Right renal cortex interstitium (tissue), 3 donors: ENCODE measurements around the gene SIX2. TPM values are rescaled to one million over a fixed set of nuclear protein-coding genes. Genes with fewer than 3 reads are reported as not detected.
"Not testable (repeated sequence)": the region's sequence is repeated elsewhere in the genome, so short reads cannot be mapped to it uniquely, and the experiment has no call there.

ENCODE experiments used
- DNase-seq, 3 donors: peaks; one replicate each; pipeline ENCODE4 v3.0.0-alpha.2; 2013; ENCODE audit warnings: low read depth in 3 of 3, low spot score in 2 of 3
- polyA plus RNA-seq, 3 donors: library from polyadenylated mRNA; unstranded; fragments of 120-200 nt; gene quantifications; one replicate each; pipeline ENCODE4 v1.2.1, GENCODE V29; 2013; ENCODE audit not compliant: insufficient read length in 3 of 3

The SIX2 gene
- 10 to 100 TPM; 19.9 to 25.3 (median 21.6) TPM for polyA plus RNA-seq

- DNase-seq = peak; percentile 76 to 84 (median 82)
These were observed at the start of gene SIX2 for GRCh38 chr2:45009303-45009927. TSS of gene SIX2 (minus strand) at chr2:45009452. CDS start at chr2:45009110, 342 bp downstream.

DNA sequence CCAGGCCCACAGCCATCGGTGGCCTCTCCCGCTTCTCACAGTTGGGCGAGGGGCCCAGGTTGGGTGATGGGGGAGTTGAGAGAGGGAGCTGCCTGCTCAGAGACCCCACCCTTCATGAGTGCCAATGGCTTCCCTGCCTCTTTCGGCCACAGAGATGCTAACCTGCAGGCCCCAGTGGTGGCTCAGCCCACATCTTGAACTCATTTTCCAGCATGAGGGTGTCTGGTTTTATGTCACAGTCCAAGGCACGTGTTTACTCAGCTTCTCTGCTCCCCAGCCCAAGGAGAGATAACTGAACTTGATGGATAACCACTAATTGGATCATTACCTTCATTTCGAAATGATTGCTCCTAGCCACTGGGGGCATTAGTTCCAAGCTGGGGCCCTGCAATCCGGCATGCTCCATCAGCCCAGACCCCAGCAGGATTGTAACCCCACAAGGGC is 45.9 kb upstream of the SIX2 start:
- DNase-seq = no peak

- no peak for DNase-seq
These were observed 44.7 kb upstream of the SIX2 start for GRCh38 chr2:45053966-45054365.

GRCh38 chr2:45052388-45052928 is 43.2 kb upstream of the SIX2 start:
- no peak for DNase-seq

DNA sequence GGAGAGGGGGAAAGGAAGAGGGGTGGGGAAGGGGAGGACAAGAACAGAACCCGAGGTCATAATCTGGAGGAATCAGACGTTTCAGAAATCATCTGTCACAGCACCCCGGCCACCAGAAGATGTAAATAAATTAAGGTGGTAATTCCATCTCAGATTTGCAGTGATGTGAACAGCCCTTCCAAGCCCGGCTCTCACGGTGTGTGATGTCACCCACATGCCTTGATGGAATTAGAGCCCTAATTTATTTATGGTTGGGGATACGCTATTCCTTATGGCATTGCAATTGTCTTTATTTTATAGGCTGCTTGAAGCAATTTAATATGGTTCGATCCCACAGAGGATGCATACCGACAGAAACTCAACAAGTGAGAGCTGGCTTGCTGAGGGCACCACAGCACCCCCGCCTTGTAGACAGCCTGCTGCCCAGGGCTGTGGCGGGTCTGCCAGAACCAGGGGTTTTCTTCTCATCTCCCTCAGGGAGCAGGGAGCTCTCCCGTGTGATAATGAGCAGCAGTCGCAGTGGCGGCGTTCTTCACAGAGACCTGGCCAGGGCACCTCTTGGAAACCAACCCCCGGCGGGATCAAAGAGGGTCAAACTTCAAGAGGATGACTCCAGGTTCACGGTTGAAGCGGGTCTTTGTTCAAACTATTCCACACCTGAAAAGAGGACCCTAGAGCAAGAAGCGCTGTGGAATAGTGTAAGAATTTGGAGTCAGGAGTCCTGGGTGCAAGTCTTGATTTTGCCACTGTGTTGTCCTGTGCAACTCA is 40.5 kb upstream of the SIX2 start:
- no peak for DNase-seq

GRCh38 chr2:45047301-45047700 is 38.0 kb upstream of the SIX2 start:
- DNase-seq = no peak

- DNase-seq = no peak
These were observed 37.5 kb upstream of the SIX2 start for GRCh38 chr2:45046786-45047185.

DNA sequence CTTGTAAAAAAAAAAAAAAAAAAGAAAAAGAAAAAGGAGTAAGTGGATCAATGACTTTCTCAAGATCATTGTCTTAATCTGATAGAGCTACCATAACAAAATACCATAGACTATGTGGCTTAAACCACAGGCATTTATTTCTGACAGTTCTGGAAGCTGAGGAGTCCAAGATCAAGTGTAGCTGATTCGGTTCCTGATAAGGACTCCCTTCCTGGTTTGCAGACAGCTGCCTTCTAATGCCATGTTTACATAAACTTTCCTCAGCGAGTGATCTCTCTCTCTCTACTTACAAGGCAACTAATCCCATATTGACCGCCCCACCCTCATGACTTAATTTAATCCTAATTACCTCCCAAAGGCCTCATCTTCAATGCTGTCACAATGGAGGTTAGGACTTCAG is 36.5 kb upstream of the SIX2 start:
- DNase-seq = no peak

DNA sequence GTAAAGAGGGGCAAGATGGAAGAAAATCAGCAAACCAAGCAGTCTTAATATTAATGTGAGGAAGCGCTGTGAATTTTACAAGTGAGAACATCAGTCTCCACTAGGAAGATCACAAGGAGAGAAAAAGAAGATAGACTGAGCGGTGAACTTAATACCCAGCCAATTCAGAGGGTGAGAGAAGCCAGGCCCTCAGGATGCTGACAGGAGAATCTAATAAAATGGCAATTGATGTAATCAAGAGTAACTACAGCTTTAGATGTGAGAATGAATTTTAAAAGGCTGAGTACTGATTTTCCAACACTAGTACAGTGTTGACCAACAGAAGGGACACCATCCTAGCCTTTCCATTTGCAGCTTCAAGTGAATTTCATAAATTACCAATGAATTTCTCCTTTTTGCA is 35.7 kb upstream of the SIX2 start:
- DNase-seq = no peak

- no peak for DNase-seq
These were observed 33.9 kb upstream of the SIX2 start for GRCh38 chr2:45043174-45043573.

DNA sequence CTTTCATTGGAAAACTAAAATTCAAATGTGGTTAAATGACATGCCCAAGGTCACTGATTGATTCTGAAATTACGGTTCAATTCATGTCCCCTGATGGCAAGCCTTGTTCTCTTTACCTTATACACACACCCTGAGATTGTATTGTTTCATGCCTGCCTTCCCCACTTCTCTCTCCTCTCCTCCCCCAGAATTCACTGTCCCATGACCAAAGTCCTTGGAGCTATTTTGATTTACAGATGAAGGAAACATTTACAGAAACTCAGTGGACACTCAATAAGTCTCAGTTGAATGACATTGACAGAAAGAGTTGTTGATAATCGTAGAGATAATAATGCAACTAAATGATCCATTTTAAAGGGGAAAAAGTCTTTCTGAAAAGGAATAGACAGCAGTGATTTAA is 33.1 kb upstream of the SIX2 start:
- no peak for DNase-seq

- DNase-seq = no peak
These were observed 31.5 kb upstream of the SIX2 start for GRCh38 chr2:45040786-45041185.

- DNase-seq = not testable (repeated sequence)
These were observed 30.6 kb upstream of the SIX2 start for GRCh38 chr2:45039804-45040203.

- DNase-seq = not testable (repeated sequence)
These were observed 29.6 kb upstream of the SIX2 start for GRCh38 chr2:45038861-45039260.

GRCh38 chr2:45033302-45033701 is 24.1 kb upstream of the SIX2 start:
- DNase-seq = no peak

- no peak for DNase-seq
These were observed 21.8 kb upstream of the SIX2 start for GRCh38 chr2:45031028-45031427.

GRCh38 chr2:45030553-45030952 is 21.3 kb upstream of the SIX2 start:
- DNase-seq = no peak

- DNase-seq = no peak
These were observed 20.0 kb upstream of the SIX2 start for GRCh38 chr2:45029215-45029614.

- DNase-seq = no peak
These were observed 19.0 kb upstream of the SIX2 start for GRCh38 chr2:45028276-45028675.

GRCh38 chr2:45026924-45027450 is 17.7 kb upstream of the SIX2 start:
- no peak for DNase-seq

DNA sequence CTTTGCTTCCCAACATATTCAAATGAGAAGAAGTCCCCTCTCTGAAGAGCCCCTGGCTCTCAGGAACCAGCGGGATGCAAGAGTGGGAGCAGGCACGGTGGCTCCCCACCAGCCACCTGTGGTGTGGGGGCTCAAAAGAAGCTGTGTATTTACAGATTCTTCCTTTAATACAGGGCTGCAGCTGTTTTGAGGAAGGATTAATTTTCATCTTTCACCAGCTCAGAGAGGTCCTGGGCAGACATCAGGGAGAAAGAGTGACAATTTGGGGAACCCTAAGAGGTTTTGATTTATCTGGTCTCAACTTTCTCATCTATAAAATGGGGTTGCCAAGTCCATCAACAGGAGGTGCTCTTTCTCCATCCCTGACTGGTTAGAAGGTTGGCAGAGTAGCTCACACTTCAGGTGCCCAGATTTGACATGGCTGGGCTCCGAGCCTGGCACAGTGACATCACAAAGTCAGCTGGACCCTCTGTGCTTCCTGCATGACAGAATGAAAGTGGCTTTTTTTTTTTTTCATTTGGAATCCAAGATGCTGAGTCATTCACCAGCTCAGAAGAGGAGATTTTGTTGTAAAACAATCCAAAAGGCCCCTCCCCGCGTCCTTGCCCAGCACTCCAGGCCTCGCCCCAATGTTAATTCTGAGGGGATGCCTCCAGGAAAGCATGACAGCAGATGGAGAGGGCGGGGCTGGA is 15.5 kb upstream of the SIX2 start:
- DNase-seq = no peak
